NCI-H524 (cell line): ENCODE data around the gene MAGEB17.
A peak's percentile ranks its signal among the peaks of the same experiment; 100 is the strongest.
"Not testable (repeated sequence)": the region's sequence is repeated elsewhere in the genome, so short reads cannot be mapped to it uniquely, and the experiment has no call there.

Experiments
- DNase-seq, 2 experiments: peaks; one replicate each; lab custom pipeline; 2025; lab: John Stamatoyannopoulos, UW

Gene MAGEB17

GRCh38 chrX:16156692-16157331 lies 10.5 kb upstream of the MAGEB17 start:
- DNase-seq, result no peak

- no peak for DNase-seq
Observed at GRCh38 chrX:16160729-16161128, 6.6 kb upstream of the MAGEB17 start.

GRCh38 chrX:16161173-16161572 lies 6.1 kb upstream of the MAGEB17 start:
- not testable (repeated sequence) for DNase-seq

GRCh38 chrX:16162391-16162790 lies 4.9 kb upstream of the MAGEB17 start:
- no peak for DNase-seq

- no peak for DNase-seq
Observed at GRCh38 chrX:16164748-16165147, 2.5 kb upstream of the MAGEB17 start.

GRCh38 chrX:16171039-16171438 lies 3.8 kb downstream of the MAGEB17 start:
- no peak for DNase-seq

GRCh38 chrX:16171944-16172343 lies 4.7 kb downstream of the MAGEB17 start:
- DNase-seq, result no peak

- no peak for DNase-seq
Observed at GRCh38 chrX:16172391-16172790, 5.1 kb downstream of the MAGEB17 start.

- DNase-seq, result no peak
Observed at GRCh38 chrX:16175329-16176061, 8.2 kb downstream of the MAGEB17 start.

GRCh38 chrX:16177260-16177659 lies 10.0 kb downstream of the MAGEB17 start:
- DNase-seq, result no peak

GRCh38 chrX:16183843-16184242 lies 16.6 kb downstream of the MAGEB17 start:
- DNase-seq, result not testable (repeated sequence)

- DNase-seq, result peak in 1 of 2 experiments; percentile 11
Observed at GRCh38 chrX:16185725-16186136, 18.4 kb downstream of the MAGEB17 start.

- DNase-seq, result no peak
Observed at GRCh38 chrX:16186380-16187007, 19.2 kb downstream of the MAGEB17 start.

GRCh38 chrX:16187024-16187760 lies 19.9 kb downstream of the MAGEB17 start:
- no peak for DNase-seq

- no peak for DNase-seq
Observed at GRCh38 chrX:16188687-16189086, 21.4 kb downstream of the MAGEB17 start.

- no peak for DNase-seq
Observed at GRCh38 chrX:16191605-16192004, 24.3 kb downstream of the MAGEB17 start.

- no peak for DNase-seq
Observed at GRCh38 chrX:16196829-16197228, 29.5 kb downstream of the MAGEB17 start.

- peak in 1 of 2 experiments; percentile 14 for DNase-seq
Observed at GRCh38 chrX:16199343-16199742, 32.1 kb downstream of the MAGEB17 start.

GRCh38 chrX:16202943-16203342 lies 35.7 kb downstream of the MAGEB17 start:
- DNase-seq, result no peak

GRCh38 chrX:16204538-16204937 lies 37.3 kb downstream of the MAGEB17 start:
- no peak for DNase-seq

GRCh38 chrX:16205840-16206239 lies 38.6 kb downstream of the MAGEB17 start:
- no peak for DNase-seq

- no peak for DNase-seq
Observed at GRCh38 chrX:16207634-16208033, 40.4 kb downstream of the MAGEB17 start.
